ENCODE measurements around the gene ARAP1. TPM values are rescaled to one million over a fixed set of nuclear protein-coding genes. Genes with fewer than 3 reads are reported as not detected.

The ARAP1 gene
- total and polyA plus RNA-seq, 2 of the 8 experiments (the other 6 are each of a cell fraction or from before 2014, with no cell fraction given) = 25.7 to 61.6 TPM

GRCh38 chr11:72687326-72687725 lies 64.9 kb downstream of the ARAP1 start:
- H3K36me3 ChIP-seq (ENCODE audit: control insufficient read depth in 2 of 4, insufficient read depth in 4 of 4, low read length in 3 of 4) = peaks cover 0 to 3% (median 1%) of the 10 kb centered on the region in 4 experiments; a peak in 3 of 8 replicates
- ChIA-PET CTCF (ENCODE audit: partially characterized antibody) (interaction anchor here (1.2 to 19.1 kb wide), 5 partner anchors 12 to 98 kb away, joined by 3 to 384 read pairs (median 97); partner anchors contain the start of gene PDE2A), POLR2A (ENCODE audit: partially characterized antibody) (interaction anchor here (1.2 kb wide), 1 partner anchor 10 kb away, joined by 3 read pairs; no protein-coding TSS in a partner anchor)
- WGBS, 2 experiments (ENCODE audit: extremely low coverage in 1 of 2, insufficient coverage in 1 of 2, insufficient read length in 1 of 2, insufficient replicate concordance in 2 of 2, low coverage in 1 of 2, low lambda C conversion rate in 2 of 2, missing lambda C conversion rate in 1 of 2) = 95% methylated on average over 7 of the region's 7 CpGs; no CpG with 5 or more reads in 1 of the 2 experiments
- no peak overlapping the region for H3K18ac ChIP-seq (ENCODE audit: extremely low read depth, low read length)
- no peak overlapping the region for H3K27ac ChIP-seq (ENCODE audit: low read depth, low read length)
- no peak overlapping the region for H4K8ac ChIP-seq (ENCODE audit: extremely low read depth, insufficient read depth, low read length)
- no peaks in the 10 kb centered on the region for H3K9me3 ChIP-seq (ENCODE audit: insufficient read depth in 2 of 2, low read depth in 1 of 2, low read length in 1 of 2)
- H3K79me2 ChIP-seq (ENCODE audit: control insufficient read depth in 1 of 2, insufficient read depth in 2 of 2, low read length in 2 of 2) = no peaks in the 10 kb centered on the region
- no peaks in the 10 kb centered on the region for H3K27me3 ChIP-seq (replicated peaks in 1 of 4; ENCODE audit: control insufficient read depth in 3 of 4, extremely low read depth in 1 of 4, insufficient read depth in 3 of 4, low read length in 3 of 4)
- FAIRE-seq (no peak), DNase-seq (ENCODE audit: low read depth in 1 of 2, low spot score in 2 of 2) (no peak)
- no peak overlapping the region for H2BK12ac ChIP-seq (ENCODE audit: low read depth, low read length)
- no peaks in the 10 kb centered on the region for H3K79me1 ChIP-seq (ENCODE audit: low read depth, low read length)
- no peak overlapping the region for H3K56ac ChIP-seq (replicated peaks; ENCODE audit: insufficient read length, low read depth, low read length)
- no peak overlapping the region for H2AK5ac ChIP-seq (ENCODE audit: low read depth, low read length)
- H2BK120ac ChIP-seq (replicated peaks; ENCODE audit: low read depth, low read length) = no peak overlapping the region
- no peak overlapping the region for H3K23ac ChIP-seq (ENCODE audit: insufficient read length)
- no peak overlapping the region for H2BK20ac ChIP-seq (ENCODE audit: low read length)
- H3K9ac ChIP-seq (replicated peaks in 1 of 4; ENCODE audit: extremely low read depth in 1 of 4, low read depth in 3 of 4, low read length in 3 of 4) = no peak overlapping the region
- TF ChIP-seq POLR2A (IDR thresholded peaks at IDR 0.05; ENCODE audit: control extremely low read depth in 1 of 2, low read depth in 2 of 2, low read length in 2 of 2) (no peak), NRF1 (IDR thresholded peaks at IDR 0.05; ENCODE audit: low read depth, low read length) (no peak), HDAC2 (IDR thresholded peaks at IDR 0.05; ENCODE audit: borderline replicate concordance in 1 of 2, low read depth in 2 of 2, low read length in 2 of 2) (no peak), USF2 (IDR thresholded peaks at IDR 0.05; ENCODE audit: low read length) (no peak)
- H4K5ac ChIP-seq (ENCODE audit: insufficient read length, low read depth, low read length) = no peak overlapping the region
- H3K14ac ChIP-seq (ENCODE audit: insufficient read length) = no peak overlapping the region
- H3K23me2 ChIP-seq (ENCODE audit: low read depth, low read length) = no peaks in the 10 kb centered on the region
- no peak overlapping the region for H2AFZ ChIP-seq (ENCODE audit: low read length)
- H3K4me3 ChIP-seq (ENCODE audit: extremely low read depth in 1 of 4, insufficient read depth in 2 of 4, low read depth in 3 of 4, low read length in 4 of 4) = no peak overlapping the region
- no peak overlapping the region for H3K4ac ChIP-seq (replicated peaks; ENCODE audit: insufficient read length, low read depth, low read length)
- H3K4me2 ChIP-seq (ENCODE audit: insufficient read depth in 1 of 2, low read depth in 2 of 2, low read length in 2 of 2) = no peak overlapping the region
- H4K20me1 ChIP-seq (replicated peaks in 1 of 2; ENCODE audit: control insufficient read depth in 1 of 2, insufficient read depth in 2 of 2, low read length in 2 of 2) = peaks cover 7 to 20% of the 10 kb centered on the region in 2 experiments
- H3K4me1 ChIP-seq (replicated peaks in 1 of 4; ENCODE audit: control insufficient read depth in 3 of 4, insufficient read depth in 4 of 4, low read length in 3 of 4) = peaks cover 0 to 6% (median 2%) of the 10 kb centered on the region in 4 experiments; a peak in 1 of 7 replicates
- H2BK5ac ChIP-seq (ENCODE audit: low read depth, low read length) = no peak overlapping the region
- H2BK15ac ChIP-seq (ENCODE audit: low read length) = no peak overlapping the region
- no peak overlapping the region for H4K91ac ChIP-seq (replicated peaks; ENCODE audit: insufficient read length, low read length)

Data from H1 (cell line).